AG04450 (cell line): ENCODE results near the gene CCBE1. TPM values are rescaled to one million over a fixed set of nuclear protein-coding genes. Genes with fewer than 3 reads are reported as not detected.

ENCODE experiments used
- CTCF ChIA-PET: fragments of 300-600, 350-600 bp; formaldehyde crosslinking; extraction: SDS; loops from one replicate; lab custom pipeline; 2022; ENCODE audit warnings: antibody characterized with exemption, inconsistent platforms; lab: Charles Lee
- POLR2A ChIA-PET: fragments of 350-600 bp; formaldehyde crosslinking; extraction: SDS; loops from one replicate; lab custom pipeline; 2021; ENCODE audit warnings: antibody characterized with exemption, inconsistent platforms; lab: Yijun Ruan, JAX
- DNase-seq: peaks from one replicate; pipeline ENCODE4 v3.0.0-alpha.2; 2011; ENCODE audit warnings: low read depth, low spot score
- H3K27ac ChIP-seq: one replicate; pipeline ENCODE4 v1.5.1; 2012; ENCODE audit warnings: low read depth, low read length, control low read depth
- H3K27me3 ChIP-seq: one replicate; pipeline ENCODE4 v1.6.0; 2012; ENCODE audit warnings: low read length; ENCODE audit not compliant: control insufficient read depth, insufficient read depth
- H3K4me3 ChIP-seq: 2 replicates; pipeline ENCODE4 v1.5.1; 2011; ENCODE audit warnings: mild to moderate bottlenecking, low read depth, low read length, control low read depth
- H3K9me3 ChIP-seq: 2 replicates; pipeline ENCODE4 v1.5.1; 2012; ENCODE audit warnings: low read length; ENCODE audit not compliant: control insufficient read depth, insufficient read depth
- CTCF ChIP-seq: IDR thresholded peaks from 2 replicates; pipeline ENCODE4 v1.5.1; 2011; ENCODE audit warnings: low read depth, low read length, control low read depth, inconsistent platforms
- polyA plus RNA-seq: library from polyadenylated mRNA; depleted of rRNA; stranded (reverse); fragments of >200 nt; gene quantifications from 2 replicates; pipeline ENCODE4 v1.2.3, GENCODE V29; 2011

Gene CCBE1
- polyA plus RNA-seq, 1 experiment, result 40.4 TPM

- Histone ChIP-seq H3K4me3 (no peak overlapping the region), H3K9me3 (no peaks in the 10 kb centered on the region), H3K27ac (no peak overlapping the region), H3K27me3 (no peaks in the 10 kb centered on the region)
- ChIA-PET CTCF (interaction anchor here (1.1 to 1.8 kb wide), 3 partner anchors 106 to 257 kb away, joined by 3 to 10 read pairs (median 10); partner anchors contain the start of gene CCBE1), POLR2A (interaction anchor here (1.2 to 2.0 kb wide), 2 partner anchors 80 to 81 kb away, joined by 6 to 8 read pairs; no protein-coding TSS in a partner anchor)
- DNase-seq, result no peak
- TF ChIP-seq CTCF, result no peak
Measured at GRCh38 chr18:59565957-59566356, 131.3 kb downstream of the CCBE1 start.

- CTCF ChIA-PET, result no interaction called here
- no peak for TF ChIP-seq CTCF
Measured at GRCh38 chr18:59564561-59564960, 132.7 kb downstream of the CCBE1 start.

GRCh38 chr18:59563176-59563785 is 133.9 kb downstream of the CCBE1 start:
- H3K9me3 ChIP-seq, result no peaks in the 10 kb centered on the region
- no peaks in the 10 kb centered on the region for H3K27me3 ChIP-seq
- ChIA-PET POLR2A (no interaction called here), CTCF (interaction anchor here (1.3 kb wide), 1 partner anchor 104 kb away, joined by 3 read pairs; no protein-coding TSS in a partner anchor)
- no peak overlapping the region for H3K4me3 ChIP-seq
- TF ChIP-seq CTCF, result no peak
- no peak overlapping the region for H3K27ac ChIP-seq
- DNase-seq, result no peak

More at GRCh38 chr18:59564561-59564960, 132.7 kb downstream of the CCBE1 start:
- Histone ChIP-seq H3K27ac (no peak overlapping the region), H3K4me3 (no peak overlapping the region), H3K9me3 (no peaks in the 10 kb centered on the region), H3K27me3 (no peaks in the 10 kb centered on the region)
- no peak for DNase-seq
- POLR2A ChIA-PET, result no interaction called here

GRCh38 chr18:59562751-59563150 is 134.5 kb downstream of the CCBE1 start:
- no peak overlapping the region for H3K27ac ChIP-seq
- no peak for TF ChIP-seq CTCF
- no peak overlapping the region for H3K4me3 ChIP-seq
- H3K27me3 ChIP-seq, result no peaks in the 10 kb centered on the region
- ChIA-PET POLR2A (no interaction called here), CTCF (interaction anchor here (1.3 kb wide), 2 partner anchors 104 to 134 kb away, joined by 3 to 4 read pairs; partner anchors contain the start of gene CCBE1)
- no peaks in the 10 kb centered on the region for H3K9me3 ChIP-seq
- DNase-seq, result no peak

GRCh38 chr18:59561612-59562011 is 135.6 kb downstream of the CCBE1 start:
- Histone ChIP-seq H3K27me3 (no peaks in the 10 kb centered on the region), H3K4me3 (no peak overlapping the region), H3K27ac (no peak overlapping the region), H3K9me3 (peaks cover 9% of the 10 kb centered on the region; the same call in 1 of the 2 replicates)
- ChIA-PET CTCF (interaction anchor here (1.3 kb wide), 1 partner anchor 135 kb away, joined by 4 read pairs; the partner anchor contains the start of gene CCBE1), POLR2A (no interaction called here)
- no peak for DNase-seq
- TF ChIP-seq CTCF, result no peak
